Lower leg skin (tissue), 3 donors: ENCODE data around the gene YJEFN3.

Source experiments
- POLR2A ChIP-seq, 2 donors: fragments of 450-650 bp; IDR thresholded peaks; one replicate each; pipeline ENCODE4 v1.6.1; 2016 to 2017; ENCODE audit warnings: antibody characterized with exemption in 2 of 2, mild to moderate bottlenecking in 1 of 2, moderate library complexity in 1 of 2
- TF ChIP-seq, protein P1 (sequence below), 3 donors: fragments of 450-650 bp; IDR thresholded peaks; one replicate each; pipeline ENCODE4 v1.5.1; 2016; ENCODE audit warnings: antibody characterized with exemption in 3 of 3, mild to moderate bottlenecking in 3 of 3, moderate library complexity in 2 of 3

DNA sequence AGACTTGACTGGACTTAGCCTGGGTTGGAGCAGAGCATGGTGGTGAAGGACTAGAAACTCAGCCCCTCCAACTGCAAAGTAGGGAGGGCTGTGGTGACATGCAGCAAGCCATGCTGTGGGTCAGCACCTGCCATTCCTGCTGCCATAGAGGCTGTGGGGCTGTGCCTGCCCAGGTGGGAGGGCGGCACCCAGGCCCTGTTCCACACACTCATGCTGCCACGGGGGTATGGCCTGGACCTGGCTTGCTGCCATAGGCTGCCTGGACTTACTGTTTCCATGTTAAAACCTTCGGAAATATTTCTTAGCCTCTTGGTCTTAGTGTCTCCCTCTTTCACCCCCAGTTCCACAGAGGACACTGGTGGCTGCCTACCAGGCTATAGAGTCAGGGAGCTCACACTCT, 38.7 kb downstream of the YJEFN3 start:
- no peak for TF ChIP-seq POLR2A (IDR thresholded peaks at IDR 0.05)
- TF ChIP-seq, protein P1, sequence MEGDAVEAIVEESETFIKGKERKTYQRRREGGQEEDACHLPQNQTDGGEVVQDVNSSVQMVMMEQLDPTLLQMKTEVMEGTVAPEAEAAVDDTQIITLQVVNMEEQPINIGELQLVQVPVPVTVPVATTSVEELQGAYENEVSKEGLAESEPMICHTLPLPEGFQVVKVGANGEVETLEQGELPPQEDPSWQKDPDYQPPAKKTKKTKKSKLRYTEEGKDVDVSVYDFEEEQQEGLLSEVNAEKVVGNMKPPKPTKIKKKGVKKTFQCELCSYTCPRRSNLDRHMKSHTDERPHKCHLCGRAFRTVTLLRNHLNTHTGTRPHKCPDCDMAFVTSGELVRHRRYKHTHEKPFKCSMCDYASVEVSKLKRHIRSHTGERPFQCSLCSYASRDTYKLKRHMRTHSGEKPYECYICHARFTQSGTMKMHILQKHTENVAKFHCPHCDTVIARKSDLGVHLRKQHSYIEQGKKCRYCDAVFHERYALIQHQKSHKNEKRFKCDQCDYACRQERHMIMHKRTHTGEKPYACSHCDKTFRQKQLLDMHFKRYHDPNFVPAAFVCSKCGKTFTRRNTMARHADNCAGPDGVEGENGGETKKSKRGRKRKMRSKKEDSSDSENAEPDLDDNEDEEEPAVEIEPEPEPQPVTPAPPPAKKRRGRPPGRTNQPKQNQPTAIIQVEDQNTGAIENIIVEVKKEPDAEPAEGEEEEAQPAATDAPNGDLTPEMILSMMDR (IDR thresholded peaks at IDR 0.05) = no peak
